Activated CD4-positive, alpha-beta T cell treated with anti-CD3 and anti-CD28 coated beads, Interleukin-2, amount 50 U/mL, for 1 hour (primary cell): ENCODE data around the gene PLA1A.

ENCODE experiments used
- DNase-seq: peaks from one replicate; pipeline ENCODE4 v3.0.0-alpha.2; 2020

PLA1A gene

DNA sequence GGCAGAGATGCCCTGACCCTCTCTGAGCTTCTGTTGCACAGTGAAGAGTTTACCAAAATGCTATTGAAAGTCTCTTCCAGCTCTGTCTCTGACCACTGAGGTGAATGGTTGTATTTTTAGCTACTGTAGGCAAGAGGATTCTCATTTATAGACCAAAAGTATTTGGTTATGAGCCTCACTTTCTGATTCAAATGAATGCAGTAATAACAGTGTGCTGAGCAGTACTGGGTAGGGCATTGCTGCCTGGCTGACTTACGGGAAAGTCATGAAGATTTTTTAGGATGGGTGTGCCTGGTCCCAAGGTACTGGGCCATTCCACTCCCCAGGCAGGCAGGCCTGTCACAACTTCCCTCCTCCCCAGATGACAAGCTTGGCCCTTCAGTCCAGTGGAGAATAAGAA is 15.5 kb downstream of the PLA1A start:
- DNase-seq: no peak

DNA sequence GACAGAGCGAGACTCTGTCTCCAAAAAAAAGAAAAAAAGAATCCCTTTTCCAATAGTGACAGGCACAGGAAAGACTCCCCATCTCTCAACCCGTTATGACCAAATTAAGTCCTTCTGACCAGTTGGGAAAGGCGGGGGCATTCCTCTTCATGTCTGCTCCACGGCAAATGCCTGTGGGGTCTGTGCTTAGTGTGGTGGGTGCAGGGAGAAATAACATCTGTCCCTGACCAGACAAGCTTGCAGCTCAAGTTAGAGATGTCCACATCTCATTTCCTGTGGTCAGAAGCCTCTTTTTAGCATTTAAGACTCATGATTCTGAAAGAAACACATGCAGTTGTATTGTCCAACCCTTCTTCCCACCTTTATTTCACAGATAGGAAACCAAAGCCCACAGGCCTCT is 16.2 kb downstream of the PLA1A start:
- DNase-seq: no peak

DNA sequence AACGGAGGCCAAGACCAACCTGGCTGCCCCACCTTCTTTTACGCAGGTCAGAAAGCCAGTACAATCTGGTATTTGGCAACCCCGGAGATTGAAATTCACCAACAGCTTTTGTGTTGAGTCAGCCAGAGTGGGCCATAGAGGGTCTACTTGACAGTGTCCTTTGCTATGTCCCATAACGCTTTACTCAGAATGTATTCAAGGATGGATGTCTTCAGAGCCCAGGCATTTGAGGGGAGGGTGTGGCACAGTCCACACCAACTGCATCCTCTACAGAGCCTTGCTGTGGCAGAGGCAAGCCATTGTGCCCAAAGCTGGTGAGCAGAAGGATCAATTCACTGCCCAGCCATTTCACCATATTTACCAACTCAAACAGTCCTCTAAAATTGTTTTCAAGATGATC is 18.4 kb downstream of the PLA1A start:
- no peak for DNase-seq

DNA sequence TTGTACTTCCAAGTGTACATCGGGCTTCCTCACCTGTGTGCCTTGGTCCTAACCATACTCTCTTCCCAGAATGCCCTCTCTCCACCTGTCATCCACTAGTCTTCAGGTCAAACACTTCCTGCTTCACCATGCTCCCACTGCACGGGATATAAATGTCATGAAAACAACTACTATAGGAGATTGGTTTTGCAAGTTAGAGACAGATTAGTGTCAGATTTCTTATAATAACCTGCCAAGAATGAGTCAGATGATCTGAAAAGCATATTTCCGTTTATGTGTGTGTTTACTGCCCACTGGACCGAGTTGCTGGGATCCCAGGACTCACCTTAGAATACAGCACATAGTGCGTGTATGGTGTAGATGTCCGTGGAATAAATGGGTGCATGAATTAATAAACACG is 21.4 kb downstream of the PLA1A start:
- no peak for DNase-seq

DNA sequence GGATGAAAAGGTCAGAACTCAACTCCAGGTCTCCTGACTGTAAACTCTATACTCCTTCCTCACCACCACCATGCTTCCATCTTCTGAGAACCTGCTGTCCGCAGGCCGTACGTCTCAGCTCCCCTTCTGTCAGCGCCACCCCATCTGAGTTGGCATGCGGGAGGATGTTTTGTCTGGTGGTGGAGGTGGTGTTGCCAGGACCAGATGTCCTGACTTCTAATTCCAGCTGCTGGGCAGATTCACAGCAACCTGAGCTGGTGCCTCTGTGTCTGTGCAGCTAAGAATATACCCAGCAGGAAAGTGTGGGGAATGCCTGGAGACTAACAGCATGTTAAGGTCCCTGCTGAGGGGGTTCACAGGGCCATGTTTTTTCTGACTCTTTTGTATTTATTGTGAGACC is 23.2 kb downstream of the PLA1A start:
- DNase-seq: no peak

DNA sequence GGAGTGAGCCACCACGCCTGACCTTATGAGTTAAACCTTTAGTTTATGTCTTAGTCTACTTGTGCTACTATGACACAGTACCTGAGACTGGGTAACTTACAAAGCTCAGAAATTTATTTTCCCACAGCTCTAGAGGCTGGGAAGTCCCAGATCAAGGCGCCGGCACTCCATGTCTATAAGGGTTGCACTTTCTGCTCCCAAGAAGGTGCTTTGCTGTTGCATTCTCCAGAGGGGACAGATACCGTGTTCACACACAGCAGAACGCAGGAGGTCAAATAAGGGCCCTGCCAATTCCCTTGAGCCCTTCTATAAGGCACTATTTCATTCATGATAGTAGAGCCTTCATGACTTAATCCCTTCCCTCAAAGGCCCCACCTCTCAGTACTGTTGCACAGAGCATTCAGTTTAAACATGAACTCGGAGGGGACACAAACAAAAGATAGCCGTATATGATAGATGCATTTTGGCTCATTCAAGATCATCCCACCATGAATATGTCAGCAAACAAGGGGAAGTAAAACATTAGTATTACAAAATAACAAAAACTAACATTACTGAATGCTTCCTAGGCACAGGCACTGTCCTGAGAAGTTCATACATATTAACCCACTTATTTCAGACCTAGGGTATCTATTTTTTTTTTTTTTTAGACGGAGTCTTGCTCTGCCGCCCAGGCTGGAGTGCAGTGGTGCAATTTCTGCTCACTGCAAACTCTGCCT is 26.5 kb downstream of the PLA1A start:
- no peak for DNase-seq

DNA sequence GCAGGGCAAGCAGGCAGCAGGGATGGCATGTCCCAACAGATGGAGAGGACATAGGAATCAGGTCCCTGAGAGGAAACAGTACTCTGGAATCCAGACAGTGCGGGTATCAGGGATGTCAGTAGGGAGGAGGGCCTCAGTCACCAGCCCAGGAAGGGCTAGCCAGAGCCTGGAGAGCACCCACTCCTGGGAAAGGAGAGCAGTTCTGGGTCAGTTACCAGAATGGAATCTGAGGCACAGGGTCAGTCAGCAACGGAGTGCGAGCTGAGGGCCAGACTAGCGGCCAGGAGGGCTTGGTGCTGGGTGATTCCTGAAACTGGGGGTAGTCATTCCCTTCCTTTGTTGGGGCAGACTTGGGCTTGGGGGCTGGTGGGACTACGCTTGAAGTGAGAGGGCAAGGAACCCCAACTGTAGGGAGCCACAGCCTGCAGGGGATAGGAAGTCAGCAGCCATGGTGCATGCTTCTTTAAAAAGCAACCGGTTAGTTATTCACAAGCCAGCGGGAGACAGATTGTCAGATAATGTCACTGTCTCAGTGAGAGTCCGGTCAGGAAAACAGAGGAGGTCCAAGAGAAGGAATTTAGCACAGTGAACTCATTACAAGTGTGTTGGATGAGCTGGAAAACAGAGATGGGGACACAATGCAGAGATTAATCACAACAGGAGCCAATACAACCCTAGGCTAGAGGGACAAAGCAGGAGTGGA is 27.9 kb downstream of the PLA1A start:
- DNase-seq: no peak

DNA sequence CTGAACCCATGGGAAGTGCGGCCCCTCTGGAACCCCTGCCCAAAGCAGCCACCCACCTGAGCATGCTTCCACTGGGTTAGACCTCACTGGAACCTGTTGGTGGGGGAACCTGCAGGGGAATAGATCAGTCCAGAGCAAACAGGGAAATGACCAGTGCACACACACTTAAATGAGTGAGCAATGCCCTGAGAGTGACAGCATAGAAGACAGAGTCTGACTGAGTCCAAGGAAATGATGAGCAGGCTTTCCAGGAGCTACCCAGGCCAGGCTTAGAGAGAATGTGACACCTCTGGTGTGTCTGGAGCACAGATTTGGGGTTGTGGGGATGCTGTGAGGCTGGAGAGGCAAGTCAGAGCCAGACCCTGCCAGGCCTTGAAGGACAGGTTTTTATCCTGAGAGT is 28.5 kb downstream of the PLA1A start:
- DNase-seq: no peak

DNA sequence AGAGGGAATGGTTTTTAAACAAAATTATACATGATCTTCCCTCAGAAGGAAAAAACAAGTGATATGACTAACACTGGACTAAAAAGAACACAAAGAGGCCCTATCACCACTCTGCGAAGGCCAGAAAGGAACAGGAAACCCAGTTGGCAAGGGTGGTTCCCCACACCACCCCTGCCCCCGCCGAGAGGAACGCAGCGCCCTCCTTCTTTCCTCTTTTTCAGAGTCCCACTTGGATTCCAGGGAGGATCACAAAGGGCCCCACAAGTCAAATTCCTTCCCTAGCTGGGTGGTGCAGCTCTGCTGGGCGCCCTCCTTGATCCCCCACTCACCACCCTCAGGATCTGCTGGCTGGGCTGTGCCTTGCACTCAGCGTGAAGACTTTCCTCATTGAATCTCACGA is 29.8 kb downstream of the PLA1A start:
- no peak for DNase-seq

DNA sequence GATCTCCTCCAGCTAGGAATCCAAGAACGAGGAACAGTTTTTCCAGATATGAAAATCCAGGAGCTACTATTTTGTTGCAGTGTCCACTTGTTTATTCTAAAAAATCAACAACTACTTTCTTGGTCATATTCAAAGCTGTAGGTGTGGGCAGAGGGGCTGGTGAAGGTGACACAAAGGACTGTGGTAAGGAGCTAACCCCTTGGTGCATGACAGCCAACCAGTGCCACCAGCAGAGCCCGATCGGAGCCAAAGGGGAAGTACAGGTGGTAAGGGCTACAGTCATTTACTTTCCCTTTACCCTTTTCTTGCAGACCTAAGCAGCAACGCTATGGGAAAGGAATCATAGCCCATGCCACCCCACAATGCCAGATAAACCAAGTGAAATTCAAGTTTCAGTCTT is 30.7 kb downstream of the PLA1A start:
- no peak for DNase-seq

DNA sequence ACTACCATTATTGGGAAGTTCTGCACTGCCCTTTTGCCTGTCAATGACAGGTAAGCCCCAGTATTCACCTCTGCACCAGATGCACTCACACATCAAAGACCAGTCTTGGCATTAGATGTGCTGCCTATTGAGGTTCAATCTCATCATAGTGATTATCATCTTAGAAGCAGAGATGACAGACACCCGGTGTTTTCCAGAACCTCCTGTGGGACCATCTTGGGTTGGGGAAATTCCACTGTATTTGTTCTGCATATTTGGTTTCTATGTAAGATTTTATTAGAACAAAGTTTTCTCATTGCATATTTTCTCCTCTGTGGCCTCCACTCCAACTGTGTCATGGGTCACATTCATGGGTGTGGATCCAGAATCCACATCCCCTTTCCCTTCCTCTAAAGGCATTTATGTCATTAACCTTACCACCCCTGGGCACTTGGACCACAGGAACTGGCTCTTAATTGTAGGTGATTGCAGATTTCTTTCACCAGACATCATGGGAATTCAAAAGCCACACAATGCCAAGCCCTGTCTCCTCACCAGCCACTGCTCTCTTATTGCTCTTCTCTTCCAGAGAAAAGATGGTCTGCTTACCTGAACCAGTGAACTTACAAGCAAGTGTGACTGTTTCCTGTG is 31.2 kb downstream of the PLA1A start:
- DNase-seq: no peak

DNA sequence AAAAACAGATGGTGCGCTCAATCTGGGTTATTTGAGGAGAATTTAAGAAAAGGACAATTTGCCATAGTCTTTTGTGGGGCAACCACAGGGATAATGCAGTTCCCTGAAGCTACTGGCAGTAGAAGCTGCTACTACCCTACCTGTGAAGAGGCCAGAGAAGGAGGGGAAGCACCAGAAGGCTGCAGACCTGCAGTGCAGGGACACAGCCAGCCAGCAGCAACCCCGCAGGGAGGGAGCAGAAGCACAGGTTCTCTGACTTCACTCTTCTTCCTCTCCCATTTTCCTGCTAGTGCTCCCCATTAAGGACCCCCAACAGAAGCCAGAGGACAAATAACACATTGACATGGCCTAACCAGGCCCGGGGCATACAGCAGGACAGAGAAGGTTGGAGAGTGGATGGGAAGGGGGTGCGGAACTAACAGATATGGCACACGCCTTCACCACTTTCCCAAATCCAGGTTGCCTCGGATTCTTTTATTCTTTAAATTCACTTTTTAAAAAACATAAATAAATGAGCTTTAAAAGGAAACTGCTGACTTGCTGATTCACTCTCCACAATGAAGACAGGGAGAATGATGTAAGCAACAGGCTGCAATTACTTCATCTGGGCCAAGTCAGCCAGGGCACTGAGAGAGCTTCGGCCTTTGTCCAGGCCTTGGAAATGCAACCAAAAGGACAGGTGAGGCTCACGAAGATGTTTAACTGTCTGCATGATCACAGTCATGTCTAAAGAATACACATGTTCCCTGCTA is 32.6 kb downstream of the PLA1A start:
- DNase-seq: no peak

DNA sequence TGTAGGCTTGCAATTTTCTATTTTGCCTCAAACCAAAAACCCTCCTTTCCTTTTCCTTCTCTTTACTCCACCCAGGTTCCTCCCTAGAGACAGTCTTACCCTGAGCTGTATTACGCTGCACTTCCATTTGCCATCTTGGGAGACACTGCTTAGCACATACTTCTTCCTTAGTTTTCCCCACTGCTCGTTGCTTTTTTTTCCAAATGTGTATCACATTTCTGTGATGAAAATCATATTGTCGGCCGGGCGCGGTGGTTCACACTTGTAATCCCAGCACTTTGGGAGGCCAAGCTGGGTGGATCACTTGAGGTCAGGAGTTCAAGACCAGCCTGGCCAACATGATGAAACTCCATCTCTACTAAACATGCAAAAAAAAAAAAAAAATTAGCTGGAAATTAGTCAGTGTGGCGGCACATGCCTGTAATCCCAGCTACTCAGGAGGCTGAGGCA is 33.2 kb downstream of the PLA1A start:
- DNase-seq: no peak

DNA sequence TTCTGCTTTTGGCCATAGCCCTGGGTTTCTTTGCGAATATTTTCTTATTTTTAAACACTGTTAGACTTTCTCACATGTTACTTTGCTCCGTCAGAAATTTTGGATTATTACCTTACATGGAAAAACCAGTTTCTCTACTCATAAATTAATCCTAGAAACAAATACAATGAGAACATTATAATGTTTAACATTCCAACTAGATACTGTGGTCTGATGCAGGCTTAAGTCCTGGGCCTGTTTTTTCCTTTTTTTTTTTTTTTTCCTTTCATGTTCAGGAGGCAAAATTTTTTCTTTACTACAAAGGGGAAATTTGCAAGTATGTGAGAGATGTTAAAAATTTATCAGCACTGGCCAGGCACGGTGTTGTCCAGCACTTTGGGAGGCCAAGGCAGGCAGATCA is 33.8 kb downstream of the PLA1A start:
- DNase-seq: no peak

DNA sequence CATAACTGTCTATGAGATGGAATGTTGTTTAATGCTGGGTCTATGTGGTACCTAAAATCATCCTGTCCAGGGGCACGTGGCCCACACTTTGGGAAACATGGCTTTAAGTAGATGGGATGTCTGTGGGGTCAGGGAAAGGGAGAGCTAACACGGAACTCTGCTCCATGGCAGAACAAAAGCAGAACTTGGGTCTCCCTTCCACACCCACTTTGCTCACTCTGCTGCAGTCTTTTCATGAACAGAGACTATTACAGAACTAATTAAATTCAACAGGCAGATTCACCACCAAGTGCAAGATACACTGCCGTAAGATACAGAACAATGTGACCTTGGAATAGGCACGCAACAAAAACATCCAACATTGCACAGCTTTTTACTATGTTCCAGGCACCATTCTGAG is 34.5 kb downstream of the PLA1A start:
- DNase-seq: no peak

DNA sequence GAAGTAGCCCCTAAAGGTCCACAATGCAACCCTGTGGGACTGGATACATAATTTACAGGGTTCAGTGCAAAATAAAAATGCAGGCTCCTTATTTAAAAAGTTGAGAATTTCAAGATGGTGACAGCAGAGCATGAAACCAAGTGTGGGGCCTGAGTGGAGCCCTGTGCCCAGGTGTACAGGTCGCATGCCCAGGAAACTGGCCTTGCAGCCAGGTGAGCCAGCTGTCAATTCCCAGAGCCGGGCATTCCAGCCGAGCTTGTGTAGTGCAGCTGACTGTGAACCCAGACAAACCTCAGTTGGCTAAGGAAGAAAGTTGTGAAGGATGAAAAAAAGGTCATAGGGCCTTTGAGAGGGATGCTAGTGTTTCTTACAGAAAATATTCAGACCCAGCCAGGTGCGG is 35.1 kb downstream of the PLA1A start:
- no peak for DNase-seq

DNA sequence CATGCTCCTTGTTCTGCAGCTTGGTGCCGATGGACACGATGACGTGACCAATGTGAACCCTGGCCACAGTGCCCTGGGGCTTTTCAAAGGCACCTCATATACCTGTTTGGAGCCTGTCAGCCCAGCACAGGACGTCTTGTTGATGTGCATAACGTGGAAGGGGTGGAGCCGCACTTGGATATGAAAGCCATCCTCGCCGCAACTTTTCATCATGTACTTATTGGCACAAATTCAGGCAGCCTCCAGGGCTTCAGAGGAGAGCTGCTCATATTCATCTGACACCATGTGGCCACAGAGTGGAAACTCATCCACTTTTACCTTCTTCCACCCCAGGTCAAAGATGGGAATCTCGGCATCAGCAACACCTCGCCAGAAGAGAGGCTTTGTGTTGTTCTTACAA is 38.0 kb downstream of the PLA1A start:
- no peak for DNase-seq

DNA sequence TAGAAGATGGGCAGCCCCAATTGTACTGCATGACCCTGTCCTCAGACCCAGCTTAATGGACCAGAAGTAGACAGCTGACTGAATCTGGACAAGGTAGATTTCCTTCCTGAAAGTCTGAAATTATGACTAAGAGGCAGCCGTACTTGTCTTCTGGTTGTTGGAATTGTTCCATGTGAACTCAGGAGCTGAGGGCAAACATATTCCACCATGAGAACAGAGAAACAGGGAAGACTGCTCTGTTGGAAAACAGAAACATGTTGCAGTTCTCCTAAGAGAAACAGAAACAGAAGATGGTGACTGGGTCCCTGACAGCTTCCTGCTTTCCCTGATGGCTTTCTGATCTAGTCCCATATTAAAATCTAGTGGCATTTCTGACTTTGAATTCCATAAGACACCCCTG is 38.6 kb downstream of the PLA1A start:
- no peak for DNase-seq

DNA sequence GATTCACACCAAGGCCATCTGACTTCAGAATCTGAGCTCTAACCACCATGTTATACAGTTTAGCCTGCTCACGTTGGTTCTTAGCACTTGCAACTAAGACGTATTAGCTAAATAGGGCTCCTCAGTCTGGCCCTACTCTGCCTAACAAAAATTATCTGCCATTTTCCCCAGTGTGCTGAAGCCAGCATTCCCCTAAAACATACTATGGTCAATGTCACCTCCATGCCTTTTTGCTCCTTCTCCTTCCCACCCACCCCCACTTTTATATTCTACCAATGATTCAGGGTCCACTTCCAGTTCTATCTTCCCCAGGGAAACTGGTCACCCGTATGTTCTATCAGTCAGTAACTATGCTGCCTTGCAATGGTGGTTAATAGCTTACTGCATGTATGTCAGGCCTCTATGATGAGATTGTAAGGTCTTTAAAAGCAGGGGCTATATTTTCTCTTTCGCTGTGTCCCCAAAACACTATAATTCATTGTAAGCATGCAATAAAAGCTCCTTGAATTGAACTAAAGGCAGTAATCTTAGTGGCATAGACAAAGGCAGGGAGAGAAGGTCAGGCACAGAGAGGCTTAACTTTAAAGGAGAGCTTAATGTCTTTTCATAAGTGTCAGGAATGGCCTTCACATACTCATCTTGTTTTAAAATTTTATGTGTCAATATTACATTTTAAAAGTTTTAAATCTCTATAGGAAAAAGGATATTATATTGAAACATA is 39.4 kb downstream of the PLA1A start:
- no peak for DNase-seq

DNA sequence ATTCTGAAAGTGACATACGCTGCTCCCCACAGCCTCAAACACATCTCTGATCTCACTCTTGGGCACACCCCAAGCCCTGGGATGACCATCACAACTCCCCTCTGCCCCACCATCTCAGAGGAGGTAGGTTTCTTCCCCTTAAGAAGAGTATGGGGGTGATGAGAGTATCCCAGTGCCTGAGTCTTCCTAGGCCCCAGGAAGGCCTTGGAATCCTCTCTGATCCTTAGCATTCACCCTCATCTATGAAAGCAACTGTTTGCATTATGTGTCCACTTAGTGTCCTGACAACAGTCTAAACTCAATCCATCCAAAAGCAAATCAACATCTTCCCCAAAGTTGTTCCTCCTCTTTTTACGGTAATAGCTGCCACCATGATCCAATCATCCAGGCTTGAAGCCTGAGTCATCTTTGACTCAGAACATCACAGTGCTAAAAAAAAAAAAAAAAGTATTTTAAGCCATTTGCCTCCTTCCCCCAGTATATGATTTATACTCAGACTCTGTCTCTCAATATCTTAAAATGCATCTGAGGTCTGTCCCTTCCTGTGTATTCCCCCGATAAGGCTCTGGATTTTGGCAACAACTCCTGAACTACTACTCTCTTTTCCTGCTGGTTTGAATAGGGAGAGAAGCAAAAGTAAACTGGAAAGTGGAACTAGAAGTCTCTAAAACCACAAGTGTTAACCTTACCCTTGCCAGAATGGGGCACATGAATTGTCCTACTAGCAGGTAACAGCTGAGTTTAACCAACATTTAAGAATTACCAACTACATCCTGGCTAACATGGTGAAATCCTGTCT is 40.2 kb downstream of the PLA1A start:
- no peak for DNase-seq

DNA sequence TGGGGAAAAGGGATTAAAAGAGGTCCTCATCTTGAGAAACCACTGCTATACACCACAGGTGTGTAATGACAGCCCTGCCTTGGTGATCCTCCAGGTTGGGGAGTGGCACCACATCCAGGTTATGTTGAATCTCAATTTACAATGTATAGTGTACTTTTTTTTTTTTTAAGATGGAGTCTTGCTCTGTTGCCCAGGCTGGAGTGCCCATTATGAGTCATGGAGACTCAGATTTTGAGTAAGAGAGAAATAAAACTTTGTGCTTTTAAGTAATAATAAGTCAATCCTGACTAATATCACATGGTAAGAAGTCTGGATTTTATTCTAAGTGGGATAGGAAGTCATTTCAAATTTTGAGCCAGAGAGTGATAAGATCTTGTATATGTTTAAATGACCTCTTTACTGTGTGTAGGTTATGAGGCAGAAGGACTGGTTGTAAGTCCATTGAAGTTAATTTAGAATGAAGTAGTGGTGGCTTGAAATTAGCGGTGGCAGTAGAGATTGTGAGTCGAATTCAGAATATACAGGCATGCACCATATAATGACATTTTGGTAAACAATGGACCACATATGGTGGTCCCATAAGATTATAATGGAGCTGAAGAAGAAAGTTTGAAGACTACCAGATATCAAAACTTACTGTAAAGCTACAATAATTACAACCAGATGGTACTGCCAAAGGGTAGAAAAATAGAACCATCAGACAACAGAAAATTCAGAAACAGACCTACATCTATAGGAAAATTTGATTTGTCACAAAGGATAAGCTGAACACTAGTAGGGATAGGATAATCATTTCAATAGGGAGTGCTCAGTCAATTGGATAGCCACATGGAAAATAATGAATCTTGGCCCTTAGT is 42.0 kb downstream of the PLA1A start:
- no peak for DNase-seq
